ENCODE data around the gene ULK1.

DNA sequence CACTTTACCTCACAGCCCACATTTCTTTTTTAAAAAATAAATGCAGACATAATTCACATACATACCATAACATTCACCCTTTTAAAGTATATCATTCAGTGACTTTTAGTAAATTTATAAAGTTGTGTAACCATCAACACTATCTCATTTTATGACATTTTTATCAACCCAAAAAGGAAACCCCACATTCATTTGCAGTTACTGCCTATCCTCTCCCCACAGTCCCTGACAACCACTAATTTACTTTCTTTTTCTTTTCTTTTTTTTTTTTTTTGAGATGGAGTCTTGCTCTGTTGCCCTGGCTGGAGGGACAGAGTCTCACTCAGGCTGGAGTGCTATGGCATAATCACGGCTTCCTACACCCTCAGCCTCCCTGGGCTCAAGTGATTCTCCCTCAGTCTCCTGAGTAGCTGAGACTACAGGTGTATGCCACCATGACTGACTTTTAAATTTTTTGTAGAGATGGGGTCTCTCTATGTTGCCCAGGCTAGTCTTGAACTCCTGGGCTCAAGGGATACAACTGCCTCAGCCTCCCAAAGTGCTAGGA is 53.8 kb downstream of the ULK1 start:
- no peak for TF ChIP-seq CTCF (IDR thresholded peaks at IDR 0.05)
- no peak for TF ChIP-seq POLR2A (IDR thresholded peaks at IDR 0.05)

All from adrenal gland (tissue), 5 donors.